ENCODE measurements around the gene RUNDC3A.

The RUNDC3A gene

GRCh38 chr17:44279666-44280391 lies 28.6 kb upstream of the RUNDC3A start:
- H3K36me3 ChIP-seq (ENCODE audit: insufficient read depth, low read length) = no peaks in the 10 kb centered on the region
- H3K9me3 ChIP-seq (ENCODE audit: low read length) = no peaks in the 10 kb centered on the region
- no peak overlapping the region for H3K4me2 ChIP-seq (ENCODE audit: low read length)
- no peak overlapping the region for H3K9ac ChIP-seq (ENCODE audit: low read length)
- no peak overlapping the region for H3K27ac ChIP-seq (ENCODE audit: low read depth, low read length, poor library complexity, severe bottlenecking)
- H3K4me1 ChIP-seq (ENCODE audit: insufficient read depth, low read length, severe bottlenecking) = no peaks in the 10 kb centered on the region
- H3K79me2 ChIP-seq (ENCODE audit: insufficient read depth, low read length) = no peaks in the 10 kb centered on the region
- H3K27me3 ChIP-seq (ENCODE audit: insufficient read depth, low read length) = peaks cover 8% of the 10 kb centered on the region; the same call in 1 of the 2 replicates
- TF ChIP-seq EZH2 (IDR thresholded peaks at IDR 0.05; ENCODE audit: borderline replicate concordance, low read length) (no peak), CTCF (IDR thresholded peaks at IDR 0.05; ENCODE audit: low read length) (no peak)
- H3F3A ChIP-seq (ENCODE audit: insufficient read depth, low read length) = no peaks in the 10 kb centered on the region
- H3K4me3 ChIP-seq (ENCODE audit: low read depth, low read length, poor library complexity, severe bottlenecking) = no peak overlapping the region
- no peaks in the 10 kb centered on the region for H4K20me1 ChIP-seq (ENCODE audit: insufficient read depth, low read length)
- H3K9me2 ChIP-seq (ENCODE audit: low read depth, low read length) = no peaks in the 10 kb centered on the region
- no peak overlapping the region for H2AFZ ChIP-seq (ENCODE audit: low read length)

- Histone ChIP-seq H3K4me1 (ENCODE audit: insufficient read depth, low read length, severe bottlenecking) (no peaks in the 10 kb centered on the region), H3K36me3 (ENCODE audit: insufficient read depth, low read length) (no peaks in the 10 kb centered on the region), H3K4me3 (ENCODE audit: low read depth, low read length, poor library complexity, severe bottlenecking) (no peak overlapping the region), H2AFZ (ENCODE audit: low read length) (no peak overlapping the region), H3F3A (ENCODE audit: insufficient read depth, low read length) (no peaks in the 10 kb centered on the region), H3K9me2 (ENCODE audit: low read depth, low read length) (no peaks in the 10 kb centered on the region), H3K4me2 (ENCODE audit: low read length) (no peak overlapping the region), H3K27ac (ENCODE audit: low read depth, low read length, poor library complexity, severe bottlenecking) (no peak overlapping the region), H3K9me3 (ENCODE audit: low read length) (no peaks in the 10 kb centered on the region), H4K20me1 (ENCODE audit: insufficient read depth, low read length) (no peaks in the 10 kb centered on the region), H3K9ac (ENCODE audit: low read length) (no peak overlapping the region), H3K79me2 (ENCODE audit: insufficient read depth, low read length) (no peaks in the 10 kb centered on the region), H3K27me3 (ENCODE audit: insufficient read depth, low read length) (peaks cover 8% of the 10 kb centered on the region; the same call in 1 of the 2 replicates)
- no peak for TF ChIP-seq CTCF (IDR thresholded peaks at IDR 0.05; ENCODE audit: low read length)
- no peak for TF ChIP-seq EZH2 (IDR thresholded peaks at IDR 0.05; ENCODE audit: borderline replicate concordance, low read length)
Measured at GRCh38 chr17:44280392-44280937, 27.9 kb upstream of the RUNDC3A start.

GRCh38 chr17:44281570-44281969 lies 26.8 kb upstream of the RUNDC3A start:
- Histone ChIP-seq H3F3A (ENCODE audit: insufficient read depth, low read length) (no peaks in the 10 kb centered on the region), H3K36me3 (ENCODE audit: insufficient read depth, low read length) (no peaks in the 10 kb centered on the region), H3K79me2 (ENCODE audit: insufficient read depth, low read length) (no peaks in the 10 kb centered on the region), H3K9ac (ENCODE audit: low read length) (no peak overlapping the region), H3K4me1 (ENCODE audit: insufficient read depth, low read length, severe bottlenecking) (no peaks in the 10 kb centered on the region), H3K4me2 (ENCODE audit: low read length) (no peak overlapping the region), H3K4me3 (ENCODE audit: low read depth, low read length, poor library complexity, severe bottlenecking) (no peak overlapping the region), H4K20me1 (ENCODE audit: insufficient read depth, low read length) (no peaks in the 10 kb centered on the region), H3K9me2 (ENCODE audit: low read depth, low read length) (no peaks in the 10 kb centered on the region), H3K27me3 (ENCODE audit: insufficient read depth, low read length) (peaks cover 8% of the 10 kb centered on the region; the same call in 1 of the 2 replicates), H3K9me3 (ENCODE audit: low read length) (no peaks in the 10 kb centered on the region), H3K27ac (ENCODE audit: low read depth, low read length, poor library complexity, severe bottlenecking) (no peak overlapping the region), H2AFZ (ENCODE audit: low read length) (no peak overlapping the region)
- TF ChIP-seq CTCF (IDR thresholded peaks at IDR 0.05; ENCODE audit: low read length) (no peak), EZH2 (IDR thresholded peaks at IDR 0.05; ENCODE audit: borderline replicate concordance, low read length) (no peak)

All from OCI-LY1 (cell line).